Stimulated activated naive CD8-positive, alpha-beta T cell treated with anti-CD3 and anti-CD28 coated beads, Interleukin-15, Interleukin-2, amounts not matched to agents 100 ng/mL and 50 ng/mL, for 24 hours (primary cell): ENCODE measurements around the gene ATP4B.

Experiments
- H3K27ac Mint-ChIP-seq: one replicate; pipeline ENCODE4 v1.8.0; 2021; ENCODE audit warnings: mild to moderate bottlenecking, mixed read lengths
- H3K27me3 Mint-ChIP-seq: one replicate; pipeline ENCODE4 v1.8.0; 2021; ENCODE audit warnings: mixed read lengths
- H3K36me3 Mint-ChIP-seq: one replicate; pipeline ENCODE4 v1.8.0; 2021; ENCODE audit warnings: low read depth, mixed read lengths
- H3K4me1 Mint-ChIP-seq: one replicate; pipeline ENCODE4 v1.8.0; 2021; ENCODE audit warnings: low read depth, mixed read lengths
- H3K4me3 Mint-ChIP-seq: one replicate; pipeline ENCODE4 v1.8.0; 2021; ENCODE audit warnings: mild to moderate bottlenecking, mixed read lengths
- H3K9me3 Mint-ChIP-seq: one replicate; pipeline ENCODE4 v1.8.0; 2021; ENCODE audit warnings: mixed read lengths

The ATP4B gene

GRCh38 chr13:113616281-113616906 lies 41.6 kb downstream of the ATP4B start:
- Mint-ChIP-seq H3K4me1 (peaks cover 14% of the 10 kb centered on the region), H3K27ac (peak overlapping the region; percentile 45)

GRCh38 chr13:113613789-113614379 lies 44.1 kb downstream of the ATP4B start:
- no peaks in the 10 kb centered on the region for H3K27me3 Mint-ChIP-seq
- H3K4me1 Mint-ChIP-seq, result peaks cover 14% of the 10 kb centered on the region
- H3K4me3 Mint-ChIP-seq, result no peak overlapping the region
- no peaks in the 10 kb centered on the region for H3K9me3 Mint-ChIP-seq
- H3K27ac Mint-ChIP-seq, result no peak overlapping the region
- peaks cover 18% of the 10 kb centered on the region for H3K36me3 Mint-ChIP-seq

More at GRCh38 chr13:113616281-113616906, 41.6 kb downstream of the ATP4B start:
- Mint-ChIP-seq H3K4me3 (no peak overlapping the region), H3K36me3 (peaks cover 23% of the 10 kb centered on the region), H3K27me3 (no peaks in the 10 kb centered on the region), H3K9me3 (no peaks in the 10 kb centered on the region)

GRCh38 chr13:113612607-113613006 lies 45.4 kb downstream of the ATP4B start:
- H3K36me3 Mint-ChIP-seq, result peaks cover 7% of the 10 kb centered on the region
- H3K4me3 Mint-ChIP-seq, result no peak overlapping the region
- H3K4me1 Mint-ChIP-seq, result peaks cover 14% of the 10 kb centered on the region
- no peaks in the 10 kb centered on the region for H3K27me3 Mint-ChIP-seq
- no peak overlapping the region for H3K27ac Mint-ChIP-seq
- H3K9me3 Mint-ChIP-seq, result no peaks in the 10 kb centered on the region

- Mint-ChIP-seq H3K9me3 (no peaks in the 10 kb centered on the region), H3K27me3 (no peaks in the 10 kb centered on the region), H3K36me3 (peaks cover 7% of the 10 kb centered on the region), H3K4me1 (peaks cover 14% of the 10 kb centered on the region), H3K27ac (no peak overlapping the region), H3K4me3 (no peak overlapping the region)
Measured at GRCh38 chr13:113611996-113612395, 46.0 kb downstream of the ATP4B start.

- Mint-ChIP-seq H3K9me3 (no peaks in the 10 kb centered on the region), H3K27ac (no peak overlapping the region), H3K4me1 (peaks cover 6% of the 10 kb centered on the region), H3K27me3 (no peaks in the 10 kb centered on the region), H3K36me3 (no peaks in the 10 kb centered on the region), H3K4me3 (no peak overlapping the region)
Measured at GRCh38 chr13:113610266-113610665, 47.7 kb downstream of the ATP4B start.

- Mint-ChIP-seq H3K27me3 (no peaks in the 10 kb centered on the region), H3K27ac (no peak overlapping the region), H3K4me3 (no peak overlapping the region), H3K4me1 (peaks cover 12% of the 10 kb centered on the region), H3K9me3 (no peaks in the 10 kb centered on the region), H3K36me3 (peaks cover 6% of the 10 kb centered on the region)
Measured at GRCh38 chr13:113609616-113610015, 48.4 kb downstream of the ATP4B start.

GRCh38 chr13:113608967-113609533 lies 48.9 kb downstream of the ATP4B start:
- Mint-ChIP-seq H3K27me3 (no peaks in the 10 kb centered on the region), H3K36me3 (peaks cover 7% of the 10 kb centered on the region), H3K4me1 (peaks cover 18% of the 10 kb centered on the region), H3K9me3 (no peaks in the 10 kb centered on the region), H3K27ac (no peak overlapping the region), H3K4me3 (no peak overlapping the region)

GRCh38 chr13:113607889-113608635 lies 49.9 kb downstream of the ATP4B start:
- H3K27ac Mint-ChIP-seq, result no peak overlapping the region
- no peaks in the 10 kb centered on the region for H3K9me3 Mint-ChIP-seq
- H3K4me3 Mint-ChIP-seq, result no peak overlapping the region
- H3K36me3 Mint-ChIP-seq, result peaks cover 7% of the 10 kb centered on the region
- H3K4me1 Mint-ChIP-seq, result peaks cover 28% of the 10 kb centered on the region
- H3K27me3 Mint-ChIP-seq, result no peaks in the 10 kb centered on the region

- no peak overlapping the region for H3K27ac Mint-ChIP-seq
Measured at GRCh38 chr13:113607056-113607888, 50.7 kb downstream of the ATP4B start.

GRCh38 chr13:113605866-113606438 lies 52.0 kb downstream of the ATP4B start:
- no peaks in the 10 kb centered on the region for H3K27me3 Mint-ChIP-seq
- peaks cover 34% of the 10 kb centered on the region for H3K4me1 Mint-ChIP-seq
- no peak overlapping the region for H3K27ac Mint-ChIP-seq
- H3K4me3 Mint-ChIP-seq, result no peak overlapping the region
- no peaks in the 10 kb centered on the region for H3K9me3 Mint-ChIP-seq
- peaks cover 19% of the 10 kb centered on the region for H3K36me3 Mint-ChIP-seq

More at GRCh38 chr13:113607056-113607888, 50.7 kb downstream of the ATP4B start:
- Mint-ChIP-seq H3K4me1 (peaks cover 28% of the 10 kb centered on the region), H3K4me3 (no peak overlapping the region), H3K36me3 (peaks cover 12% of the 10 kb centered on the region), H3K9me3 (no peaks in the 10 kb centered on the region), H3K27me3 (no peaks in the 10 kb centered on the region)

GRCh38 chr13:113605461-113605860 lies 52.5 kb downstream of the ATP4B start:
- H3K27ac Mint-ChIP-seq, result no peak overlapping the region

GRCh38 chr13:113604186-113604585 lies 53.8 kb downstream of the ATP4B start:
- H3K4me3 Mint-ChIP-seq, result no peak overlapping the region
- no peak overlapping the region for H3K27ac Mint-ChIP-seq
- H3K27me3 Mint-ChIP-seq, result no peaks in the 10 kb centered on the region
- peaks cover 32% of the 10 kb centered on the region for H3K36me3 Mint-ChIP-seq
- H3K9me3 Mint-ChIP-seq, result no peaks in the 10 kb centered on the region
- H3K4me1 Mint-ChIP-seq, result peaks cover 34% of the 10 kb centered on the region

More at GRCh38 chr13:113605461-113605860, 52.5 kb downstream of the ATP4B start:
- peaks cover 22% of the 10 kb centered on the region for H3K36me3 Mint-ChIP-seq
- H3K4me3 Mint-ChIP-seq, result no peak overlapping the region
- H3K4me1 Mint-ChIP-seq, result peaks cover 34% of the 10 kb centered on the region
- no peaks in the 10 kb centered on the region for H3K9me3 Mint-ChIP-seq
- no peaks in the 10 kb centered on the region for H3K27me3 Mint-ChIP-seq

- Mint-ChIP-seq H3K4me3 (no peak overlapping the region), H3K9me3 (no peaks in the 10 kb centered on the region), H3K27me3 (no peaks in the 10 kb centered on the region), H3K36me3 (peaks cover 42% of the 10 kb centered on the region), H3K27ac (no peak overlapping the region), H3K4me1 (peaks cover 34% of the 10 kb centered on the region)
Measured at GRCh38 chr13:113603116-113603710, 54.8 kb downstream of the ATP4B start.
